Stimulated activated CD4-positive, alpha-beta T cell treated with anti-CD3 and anti-CD28 coated beads, Interleukin-15, amount 100 ng/mL, for 1 hour (primary cell): ENCODE data around the gene NPLOC4.

Experiments used
- DNase-seq, 2 donors: peaks; one replicate each; pipeline ENCODE4 v3.0.0-alpha.2; 2020; ENCODE audit warnings: low read depth in 1 of 2, low spot score in 1 of 2

Gene NPLOC4

DNA sequence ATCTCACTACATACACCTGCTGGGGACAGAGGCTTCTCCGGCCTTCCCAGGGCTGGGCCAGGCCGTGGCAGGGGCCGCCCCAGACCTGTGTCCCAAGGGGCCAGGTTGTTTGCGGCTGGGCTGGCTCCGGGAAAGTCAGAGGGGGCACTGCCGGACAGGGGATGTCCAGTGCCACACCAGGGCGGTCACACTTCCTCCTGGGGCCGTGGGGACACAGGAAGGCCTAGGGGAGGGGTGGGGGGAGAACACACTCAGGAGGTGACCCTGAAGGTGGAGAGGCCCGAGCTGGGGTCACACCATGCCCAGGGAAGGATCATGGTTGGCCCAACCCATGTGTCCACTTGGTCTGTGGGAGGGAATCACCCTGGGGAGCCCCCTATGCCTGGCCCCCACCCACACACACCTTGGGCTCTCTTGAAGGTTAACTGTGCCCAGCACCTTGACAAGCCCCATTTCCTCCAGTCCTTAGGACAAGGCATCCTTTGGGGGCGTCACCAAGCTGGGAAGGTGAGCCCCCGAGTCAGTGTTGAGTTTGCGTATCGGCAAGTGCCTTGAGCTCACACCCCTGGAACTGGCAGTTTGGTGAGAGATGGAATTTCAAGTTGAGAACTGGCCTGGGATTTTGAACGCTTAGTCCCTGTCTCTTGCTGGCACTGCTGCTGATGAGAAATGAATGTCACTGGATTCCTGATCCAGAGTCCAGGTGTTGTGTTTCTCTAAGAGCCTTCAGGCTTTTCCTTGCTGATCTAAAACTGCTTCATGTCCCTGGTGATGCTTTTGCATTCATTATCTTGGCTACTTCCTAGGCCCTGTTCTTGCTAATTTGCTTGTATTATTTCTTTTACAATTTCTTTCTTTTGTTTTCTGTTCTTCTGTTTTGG, 116.7 kb downstream of the NPLOC4 start:
- no peak for DNase-seq

DNA sequence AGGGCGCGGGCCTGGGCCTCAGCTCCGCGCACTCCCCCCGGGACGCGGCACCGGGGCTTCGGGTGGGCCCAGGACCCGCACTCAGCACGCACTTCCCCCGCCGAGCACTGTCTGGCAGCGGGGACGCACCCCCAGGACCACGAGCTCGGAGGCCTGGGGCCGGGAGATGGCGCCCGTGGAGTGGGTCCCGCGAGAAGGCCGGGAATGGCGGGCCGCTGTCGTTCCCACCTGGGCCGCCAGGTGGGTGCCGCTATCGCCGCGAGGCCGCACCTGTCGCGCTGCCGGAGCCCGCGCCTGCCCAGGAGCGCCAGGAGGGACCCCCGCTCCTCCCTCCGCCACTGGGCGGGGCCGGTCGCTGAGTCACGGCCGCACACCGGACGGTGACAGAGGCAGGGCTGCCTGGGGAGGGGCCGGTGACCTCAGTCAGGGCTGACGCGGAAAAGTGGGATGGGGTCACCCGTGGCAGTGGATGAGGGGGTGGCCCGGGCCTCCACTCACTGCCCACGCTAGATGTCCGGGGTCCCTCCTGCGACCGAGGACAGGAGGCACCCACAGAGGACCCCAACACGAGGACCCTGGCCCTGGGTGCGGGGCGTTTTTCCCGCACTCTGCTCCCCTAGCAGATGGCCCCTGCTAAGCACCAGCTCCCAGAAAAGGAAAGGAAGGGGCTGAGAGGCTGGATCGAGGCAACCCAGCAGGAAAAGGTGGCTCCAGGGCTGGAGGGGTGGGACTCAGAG, 117.5 kb downstream of the NPLOC4 start:
- DNase-seq: peak in 1 of 2 donors; percentile 58

DNA sequence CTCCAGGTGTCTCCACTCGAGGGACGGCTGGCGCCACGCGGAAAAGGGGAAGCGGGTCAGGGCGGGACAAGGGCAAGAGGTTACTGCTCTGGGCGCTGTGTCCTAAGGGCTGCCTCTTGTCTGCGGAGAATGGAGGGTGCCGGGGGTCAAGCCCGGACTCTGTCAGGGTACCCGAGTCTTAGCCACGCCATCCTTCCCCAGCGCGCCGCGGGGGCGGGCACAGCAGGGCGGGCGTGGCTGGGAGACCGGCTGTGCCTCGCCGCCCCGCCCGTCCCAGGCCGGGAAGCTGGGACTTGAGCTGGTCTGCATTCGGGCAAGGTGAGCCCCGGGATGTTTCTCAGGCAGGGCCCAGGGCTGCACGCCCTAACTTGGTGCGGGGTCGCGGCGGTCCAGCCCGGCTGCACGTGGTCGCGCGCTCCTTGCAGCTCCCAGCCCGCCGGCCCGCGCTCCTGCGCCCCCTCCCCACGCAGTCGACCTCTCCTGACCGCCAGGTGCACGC, 118.1 kb downstream of the NPLOC4 start:
- DNase-seq: no peak

DNA sequence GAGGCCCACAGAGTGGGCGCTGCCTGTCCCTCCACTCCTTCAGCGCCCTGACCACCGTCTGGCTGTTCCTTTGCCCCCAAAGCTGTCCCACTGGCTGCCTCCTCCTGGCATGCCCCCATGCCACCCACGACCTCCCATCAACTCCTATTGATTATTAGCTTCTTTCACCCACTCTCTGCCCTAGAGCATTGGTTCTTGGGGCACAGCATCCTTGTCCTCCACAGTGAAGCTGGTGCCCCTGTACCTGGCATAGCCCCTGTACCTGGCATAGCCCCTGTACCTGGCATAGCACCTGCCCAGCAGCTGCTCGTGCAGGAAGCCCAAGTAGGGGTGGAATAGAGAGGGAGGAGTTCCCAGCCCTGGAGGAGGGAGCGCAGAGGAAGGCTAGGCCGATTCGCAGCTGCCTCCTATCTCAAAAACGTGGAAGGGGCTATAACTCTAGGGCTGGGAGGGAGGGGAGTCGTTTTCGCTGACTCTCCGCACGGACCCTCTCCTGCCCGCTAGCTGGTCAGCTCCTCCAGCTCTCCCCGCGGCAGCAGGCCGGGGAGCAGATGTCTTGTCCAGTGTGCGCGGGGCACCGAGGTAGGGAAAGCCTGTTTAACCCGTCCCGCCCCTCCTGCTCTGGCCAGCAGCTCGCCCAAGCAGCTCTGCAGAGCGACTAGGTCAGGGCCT, 118.7 kb downstream of the NPLOC4 start:
- no peak for DNase-seq

GRCh38 chr17:81517339-81518112, 119.4 kb downstream of the NPLOC4 start:
- DNase-seq: no peak

GRCh38 chr17:81517009-81517338, 119.9 kb downstream of the NPLOC4 start:
- no peak for DNase-seq

GRCh38 chr17:81516439-81516838, 120.5 kb downstream of the NPLOC4 start:
- DNase-seq: no peak

GRCh38 chr17:81515530-81516041, 121.3 kb downstream of the NPLOC4 start:
- DNase-seq: no peak

DNA sequence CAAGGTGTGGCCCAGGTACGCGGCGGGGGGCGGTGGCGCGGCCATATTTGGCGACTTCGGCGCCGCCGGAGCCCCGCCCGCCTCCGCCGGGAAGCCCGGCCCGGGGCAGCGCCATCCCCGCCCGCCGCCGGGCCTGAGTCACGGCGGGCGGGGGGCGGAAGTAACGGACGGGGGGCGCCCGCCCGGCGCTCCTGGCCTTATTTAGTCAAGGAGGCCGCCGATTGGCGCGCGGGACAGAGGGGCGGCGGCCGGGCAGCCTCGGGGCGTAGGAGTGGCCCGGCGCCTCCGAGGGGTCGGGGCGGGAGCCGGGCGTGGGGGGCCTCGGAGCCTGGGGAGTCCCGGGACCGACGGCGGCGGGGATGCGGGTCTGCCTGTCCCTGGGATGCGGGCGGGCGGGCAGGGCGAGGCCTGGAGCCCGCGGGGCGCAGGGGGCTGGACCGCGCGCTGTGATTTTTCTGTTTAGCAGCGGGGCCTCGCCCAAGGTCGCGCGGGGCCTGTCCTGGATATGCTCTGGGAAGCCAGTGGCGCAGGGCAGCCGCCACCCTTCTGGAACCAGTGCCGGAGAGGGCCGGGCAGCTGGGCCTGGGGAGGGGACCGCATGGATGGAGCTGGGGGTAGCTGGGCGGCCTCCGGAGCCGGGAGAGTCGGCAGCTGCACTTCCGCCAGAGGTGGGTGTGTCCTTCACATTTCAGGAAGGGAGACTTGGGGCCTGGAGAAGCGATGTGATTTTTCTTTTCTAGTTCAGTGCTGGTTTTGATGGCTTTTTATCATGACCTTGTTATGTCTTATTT, 122.0 kb downstream of the NPLOC4 start:
- peak in 1 of 2 donors; percentile 61 for DNase-seq

- no peak for DNase-seq
These were observed 122.5 kb downstream of the NPLOC4 start for GRCh38 chr17:81514489-81514738.

- DNase-seq: no peak
These were observed 123.0 kb downstream of the NPLOC4 start for GRCh38 chr17:81513753-81514488.

DNA sequence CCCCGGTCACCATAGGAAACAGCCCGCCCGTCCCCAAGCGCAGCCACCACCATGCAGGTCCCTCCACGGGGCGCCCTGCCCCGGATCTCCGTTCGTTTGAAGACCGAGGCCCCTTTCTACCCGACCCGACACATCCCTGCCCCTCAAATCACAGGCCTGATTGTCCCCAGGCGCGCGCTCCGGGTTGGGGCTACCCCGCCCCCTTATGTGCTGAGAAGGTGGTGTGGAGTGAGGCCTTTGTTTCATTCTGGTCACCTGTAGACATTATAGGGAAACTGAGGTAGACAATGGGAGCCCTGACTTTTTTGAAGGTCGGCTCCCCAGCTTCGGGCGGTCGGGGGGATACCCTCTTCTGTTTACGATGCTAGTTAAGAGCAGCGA, 123.5 kb downstream of the NPLOC4 start:
- DNase-seq: no peak

DNA sequence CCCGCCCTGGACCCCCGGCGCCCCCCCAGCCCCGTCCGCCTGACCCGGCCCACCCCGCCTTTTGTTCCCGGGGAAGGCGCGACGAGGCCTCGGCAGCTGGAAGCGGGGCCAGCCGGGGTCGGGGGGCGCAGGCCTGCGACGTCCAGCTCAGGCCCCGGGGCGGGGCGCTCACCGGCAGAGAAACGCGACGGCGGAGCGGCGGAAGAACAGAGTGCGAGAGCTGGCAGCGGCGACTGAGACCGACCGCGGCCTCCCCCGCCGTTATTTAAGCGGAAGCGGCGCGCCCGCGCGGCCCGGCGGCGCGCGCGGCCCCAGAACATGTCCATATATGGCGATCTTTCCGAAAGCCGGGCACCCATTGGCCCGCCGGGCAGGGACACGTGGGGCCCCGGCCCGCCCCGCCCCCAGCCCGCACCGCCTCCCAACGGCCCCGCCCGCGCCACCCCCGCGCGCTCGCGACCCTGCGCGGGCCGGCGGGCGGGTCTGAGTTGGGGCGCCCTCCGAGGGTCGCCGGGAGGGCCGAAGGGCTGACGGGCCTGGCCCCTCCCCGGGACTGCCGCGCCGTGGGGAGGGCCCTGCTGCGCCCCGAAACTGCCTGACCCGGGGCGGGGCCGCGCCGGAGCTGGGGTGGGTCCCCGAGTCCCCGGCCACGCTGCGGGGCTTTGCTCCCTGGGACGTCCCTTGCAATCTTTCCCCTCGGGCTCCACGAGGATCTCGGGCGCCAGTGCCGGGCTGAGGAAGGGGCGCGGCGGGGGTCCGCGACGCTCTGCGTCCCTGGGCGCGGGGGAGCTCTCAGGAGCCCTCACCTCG, 124.1 kb downstream of the NPLOC4 start, which contains the start of gene ACTG1:
Gene ACTG1 (minus strand): TSS at position 238 of the 810 bp plus-strand sequence. CDS start 445 bp downstream, outside the sequence.
- DNase-seq: peak; percentile 84 to 91

DNA sequence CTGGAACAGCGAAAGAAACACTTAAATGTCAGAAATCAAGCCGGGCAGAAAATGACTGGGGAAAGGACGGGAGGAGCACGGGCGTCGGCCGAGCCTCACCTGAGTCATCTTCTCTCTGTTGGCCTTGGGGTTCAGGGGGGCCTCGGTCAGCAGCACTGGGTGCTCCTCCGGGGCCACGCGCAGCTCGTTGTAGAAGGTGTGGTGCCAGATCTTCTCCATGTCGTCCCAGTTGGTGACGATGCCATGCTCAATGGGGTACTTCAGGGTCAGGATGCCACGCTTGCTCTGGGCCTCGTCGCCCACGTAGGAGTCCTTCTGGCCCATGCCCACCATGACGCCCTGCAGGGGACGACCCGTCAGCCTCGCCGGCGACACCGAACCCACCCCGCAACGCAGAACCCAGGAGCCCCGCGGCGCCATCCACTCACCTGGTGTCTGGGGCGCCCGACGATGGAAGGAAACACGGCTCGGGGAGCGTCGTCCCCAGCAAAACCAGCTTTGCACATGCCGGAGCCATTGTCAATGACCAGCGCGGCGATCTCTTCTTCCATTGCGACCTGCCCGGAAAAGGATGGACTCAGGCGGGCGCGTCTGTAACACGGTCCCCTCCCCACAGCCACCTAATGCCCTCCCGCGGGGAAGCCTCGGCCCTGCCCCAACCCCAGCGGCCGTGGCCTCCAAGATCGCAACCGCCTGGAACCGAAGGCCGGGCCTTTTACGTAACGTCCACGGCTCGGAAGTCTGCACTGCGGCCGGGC, 124.9 kb downstream of the NPLOC4 start:
- DNase-seq: peak in 1 of 2 donors; percentile 26

- no peak for DNase-seq
These were observed 125.4 kb downstream of the NPLOC4 start for GRCh38 chr17:81511554-81511803.

DNA sequence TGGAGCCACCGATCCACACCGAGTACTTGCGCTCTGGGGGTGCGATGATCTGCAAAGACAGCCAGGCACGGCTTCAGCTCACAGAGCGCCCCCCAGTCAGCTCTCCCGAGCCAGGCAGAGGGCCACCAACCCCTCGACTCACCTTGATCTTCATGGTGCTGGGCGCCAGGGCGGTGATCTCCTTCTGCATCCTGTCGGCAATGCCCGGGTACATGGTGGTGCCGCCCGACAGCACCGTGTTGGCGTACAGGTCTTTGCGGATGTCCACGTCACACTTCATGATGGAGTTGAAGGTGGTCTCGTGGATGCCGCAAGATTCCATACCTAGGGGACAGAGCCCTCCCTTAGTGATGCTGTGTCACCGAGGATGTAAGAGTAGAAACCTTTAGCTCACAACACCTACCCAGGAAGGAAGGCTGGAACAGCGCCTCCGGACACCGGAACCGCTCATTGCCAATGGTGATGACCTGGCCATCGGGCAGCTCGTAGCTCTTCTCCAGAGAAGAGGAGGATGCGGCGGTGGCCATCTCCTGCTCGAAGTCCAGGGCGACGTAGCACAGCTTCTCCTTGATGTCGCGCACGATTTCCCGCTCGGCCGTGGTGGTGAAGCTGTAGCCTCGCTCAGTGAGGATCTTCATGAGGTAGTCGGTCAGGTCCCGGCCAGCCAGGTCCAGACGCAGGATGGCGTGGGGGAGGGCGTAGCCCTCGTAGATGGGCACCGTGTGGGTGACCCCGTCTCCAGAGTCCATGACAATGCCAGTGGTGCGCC, 125.9 kb downstream of the NPLOC4 start:
- no peak for DNase-seq

- DNase-seq: no peak
These were observed 126.7 kb downstream of the NPLOC4 start for GRCh38 chr17:81509972-81510784.
